ENCODE measurements around the gene SH3PXD2A.

DNA sequence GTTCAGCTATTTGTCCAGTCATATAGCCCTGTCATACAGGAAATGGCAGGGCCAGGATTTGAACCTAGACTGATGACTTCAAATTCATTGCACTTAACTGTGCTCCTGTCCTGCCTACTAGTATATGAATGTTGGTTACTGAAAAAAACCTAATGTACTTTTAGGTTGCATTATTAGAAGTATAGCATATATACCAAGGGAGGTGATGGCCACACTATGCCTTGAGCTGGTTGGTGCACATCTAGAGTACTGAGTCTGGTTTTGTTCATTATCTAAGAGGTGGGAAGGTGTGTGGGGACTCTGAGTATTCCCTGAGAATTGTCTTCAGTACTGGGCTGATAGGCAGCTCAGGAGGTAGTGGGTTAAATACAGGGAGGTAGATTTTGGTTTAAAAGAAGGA lies 273.9 kb downstream of the SH3PXD2A start:
- no peak for TF ChIP-seq POLR2A (IDR thresholded peaks at IDR 0.05)
- TF ChIP-seq, protein P1, sequence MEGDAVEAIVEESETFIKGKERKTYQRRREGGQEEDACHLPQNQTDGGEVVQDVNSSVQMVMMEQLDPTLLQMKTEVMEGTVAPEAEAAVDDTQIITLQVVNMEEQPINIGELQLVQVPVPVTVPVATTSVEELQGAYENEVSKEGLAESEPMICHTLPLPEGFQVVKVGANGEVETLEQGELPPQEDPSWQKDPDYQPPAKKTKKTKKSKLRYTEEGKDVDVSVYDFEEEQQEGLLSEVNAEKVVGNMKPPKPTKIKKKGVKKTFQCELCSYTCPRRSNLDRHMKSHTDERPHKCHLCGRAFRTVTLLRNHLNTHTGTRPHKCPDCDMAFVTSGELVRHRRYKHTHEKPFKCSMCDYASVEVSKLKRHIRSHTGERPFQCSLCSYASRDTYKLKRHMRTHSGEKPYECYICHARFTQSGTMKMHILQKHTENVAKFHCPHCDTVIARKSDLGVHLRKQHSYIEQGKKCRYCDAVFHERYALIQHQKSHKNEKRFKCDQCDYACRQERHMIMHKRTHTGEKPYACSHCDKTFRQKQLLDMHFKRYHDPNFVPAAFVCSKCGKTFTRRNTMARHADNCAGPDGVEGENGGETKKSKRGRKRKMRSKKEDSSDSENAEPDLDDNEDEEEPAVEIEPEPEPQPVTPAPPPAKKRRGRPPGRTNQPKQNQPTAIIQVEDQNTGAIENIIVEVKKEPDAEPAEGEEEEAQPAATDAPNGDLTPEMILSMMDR (IDR thresholded peaks at IDR 0.05): no peak

Data from adrenal gland (tissue), 5 donors.